DMS114 treated with DMSO at 0.1 percent for 48 hours (cell line): Measurements from ENCODE around the gene STK39.
"Not testable (repeated sequence)": the region's sequence is repeated elsewhere in the genome, so short reads cannot be mapped to it uniquely, and the experiment has no call there.

Experiments
- DNase-seq: peaks from one replicate; lab custom pipeline; 2025; ENCODE audit not compliant: unreplicated experiment; lab: John Stamatoyannopoulos, UW

Gene STK39

DNA sequence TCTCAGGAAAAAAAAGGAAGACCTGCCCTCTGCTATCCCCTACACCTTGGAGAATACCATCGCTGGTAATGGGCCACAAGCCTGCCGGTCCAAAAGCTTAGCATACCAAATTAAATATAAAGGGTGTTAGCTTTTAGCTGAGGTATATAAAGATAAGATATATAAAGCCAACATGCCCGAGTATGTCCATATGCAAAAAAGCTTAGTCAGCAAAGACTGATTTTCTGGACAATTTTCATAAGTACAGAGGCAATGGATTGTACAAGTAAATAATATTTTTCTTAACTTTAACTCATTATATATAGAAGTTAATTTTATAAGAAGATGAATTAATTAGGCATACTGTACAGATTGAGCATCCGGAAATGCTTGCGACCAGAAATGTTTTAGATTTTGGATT, 106.5 kb downstream of the STK39 start:
- DNase-seq = no peak

DNA sequence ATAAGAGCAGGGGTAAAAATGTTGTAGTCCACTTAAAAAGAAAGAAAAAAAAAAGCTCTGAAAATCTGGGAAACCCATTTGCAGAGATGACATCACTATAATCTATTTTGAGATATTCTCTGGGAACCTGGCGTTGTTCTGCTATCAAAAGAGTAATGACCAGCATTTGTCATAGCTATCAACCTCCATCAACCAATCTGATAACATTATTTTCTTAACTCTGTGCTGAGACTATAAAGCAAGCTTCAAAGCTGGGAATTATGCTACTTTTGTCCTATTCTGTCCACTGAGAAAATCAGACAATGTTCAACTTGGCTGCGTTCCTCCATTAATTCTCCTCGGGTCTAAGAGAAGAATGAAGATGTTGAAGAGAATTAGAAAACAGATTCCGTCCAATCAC, 107.5 kb downstream of the STK39 start:
- no peak for DNase-seq

DNA sequence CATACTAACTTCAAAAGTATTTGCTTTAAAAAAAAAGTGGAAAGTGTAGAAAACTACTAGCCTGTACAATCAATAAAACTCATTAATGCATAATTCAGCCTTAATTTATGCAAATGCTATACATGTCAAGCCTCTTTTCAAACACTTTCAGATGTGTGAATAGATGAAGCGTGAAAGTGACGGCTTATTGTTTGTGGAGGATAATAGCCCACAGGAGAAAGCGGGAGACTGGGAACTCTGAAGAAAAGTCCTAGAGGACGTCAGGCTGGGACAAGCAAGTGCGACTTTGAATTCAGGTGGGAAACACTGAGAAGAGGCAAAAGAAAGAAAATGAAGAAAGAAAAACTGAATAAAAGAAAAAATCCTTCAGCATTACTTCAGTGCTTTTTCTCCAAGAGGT, 108.5 kb downstream of the STK39 start:
- DNase-seq = no peak

DNA sequence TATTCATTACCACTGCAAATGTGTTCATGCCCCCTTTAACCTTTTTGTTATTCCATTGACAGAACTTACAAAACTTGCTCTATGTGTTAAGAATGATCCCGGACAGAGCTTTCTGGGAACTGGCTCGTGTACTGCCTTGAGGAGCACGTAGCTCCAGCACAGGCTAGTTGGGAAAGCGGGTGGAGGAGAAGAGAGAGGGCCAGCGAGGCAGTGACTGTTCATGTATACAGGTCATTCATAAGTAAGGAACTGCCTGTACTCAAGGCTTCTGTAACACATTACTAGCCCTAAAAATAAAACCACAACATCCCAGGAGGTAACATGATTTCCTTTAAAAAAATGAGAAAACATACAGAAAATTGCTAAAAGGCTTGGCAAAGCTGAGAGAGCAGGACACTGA, 109.0 kb downstream of the STK39 start:
- DNase-seq = no peak

DNA sequence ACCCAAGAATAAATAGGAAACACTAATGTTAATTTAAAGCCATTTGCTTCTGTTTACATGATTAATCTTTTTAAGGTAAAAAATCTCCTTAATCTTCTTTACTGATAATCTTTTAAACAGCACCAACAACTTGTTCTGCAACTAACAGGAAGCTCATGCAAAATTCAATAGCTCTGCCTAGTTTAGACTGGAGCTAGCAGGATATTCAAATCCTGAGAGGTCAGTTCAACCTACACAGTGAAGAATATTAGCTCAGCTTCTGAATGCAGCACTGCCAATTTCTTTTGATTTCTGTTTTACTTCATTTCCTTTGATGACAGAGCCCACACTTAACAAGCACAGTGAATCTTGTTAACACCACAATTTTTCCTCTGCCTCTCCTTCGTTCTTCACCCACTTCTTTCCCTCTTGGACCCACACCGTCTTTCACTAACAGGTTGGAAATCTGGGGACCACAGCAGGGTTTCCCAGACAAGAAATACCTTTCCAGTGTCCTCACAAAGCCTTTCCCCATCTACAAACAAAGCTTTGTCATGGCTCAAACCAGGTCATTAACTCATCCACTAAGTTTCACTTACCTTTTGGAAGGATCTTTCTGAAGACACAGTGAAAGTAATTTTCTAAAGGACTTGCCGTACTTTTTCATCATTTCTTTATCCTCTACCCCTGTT, 109.8 kb downstream of the STK39 start:
- DNase-seq = no peak

DNA sequence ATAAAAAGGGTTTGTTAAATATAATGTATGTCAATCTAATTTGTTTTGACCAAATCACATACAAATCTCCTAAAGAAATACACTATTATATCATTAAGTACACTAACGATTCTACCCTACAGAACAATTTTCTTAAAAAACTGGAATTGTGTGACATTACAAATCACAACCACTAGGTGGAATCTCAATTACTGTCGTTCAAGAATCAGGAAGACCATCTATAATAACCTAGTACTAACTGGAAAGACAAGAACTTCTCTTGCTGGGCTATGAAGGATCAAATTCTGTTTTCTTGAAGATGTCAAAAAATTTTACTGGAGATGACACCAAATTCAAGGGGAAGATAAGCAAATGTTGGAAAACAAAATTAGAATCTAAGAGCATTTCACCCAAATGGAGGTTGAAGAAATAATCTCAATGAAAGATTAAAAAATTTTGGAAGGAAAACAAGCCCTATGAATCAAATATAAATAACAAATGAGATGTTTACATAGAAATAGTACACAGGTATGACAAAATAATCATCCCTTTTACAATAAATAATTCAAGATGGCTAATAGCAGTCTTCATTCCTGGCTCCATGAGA, 110.9 kb downstream of the STK39 start:
- DNase-seq = peak; percentile 10

DNA sequence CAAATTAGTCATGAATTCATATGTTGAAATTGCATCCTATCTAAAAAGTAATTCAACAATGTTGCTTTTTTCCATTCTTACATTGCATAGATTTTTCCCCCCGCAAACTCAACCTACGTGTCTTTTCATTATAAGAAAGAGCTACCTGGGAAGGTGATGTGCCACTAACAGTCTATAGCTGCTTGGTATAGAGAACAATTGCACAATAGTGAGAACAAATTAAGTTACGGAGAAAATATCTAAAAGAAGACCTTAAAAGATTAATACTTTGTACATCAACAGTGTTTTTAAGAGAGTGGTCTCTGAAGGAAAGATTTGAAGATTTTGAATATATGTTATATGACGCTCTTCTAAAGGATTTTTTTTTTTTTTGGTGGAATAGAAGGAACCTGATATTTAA, 111.8 kb downstream of the STK39 start:
- no peak for DNase-seq

DNA sequence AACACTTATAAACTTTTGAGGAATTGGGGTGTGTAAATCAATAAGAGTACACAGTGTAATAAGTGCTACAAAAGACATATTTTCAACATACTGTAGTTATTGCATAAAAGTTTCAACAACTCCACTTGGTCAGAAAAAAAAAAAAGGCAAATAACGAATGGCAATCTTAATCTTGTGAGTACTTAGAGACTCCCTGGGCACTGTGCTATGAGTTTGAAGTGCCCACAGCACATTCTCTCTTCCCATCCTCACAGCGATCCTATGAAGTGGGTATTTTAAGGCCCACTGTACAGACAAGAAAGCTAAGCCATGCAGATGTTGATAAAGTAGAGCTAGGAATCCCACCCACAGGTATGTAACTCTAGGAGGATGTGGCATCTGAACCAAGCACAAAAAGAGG, 112.3 kb downstream of the STK39 start:
- DNase-seq = no peak

DNA sequence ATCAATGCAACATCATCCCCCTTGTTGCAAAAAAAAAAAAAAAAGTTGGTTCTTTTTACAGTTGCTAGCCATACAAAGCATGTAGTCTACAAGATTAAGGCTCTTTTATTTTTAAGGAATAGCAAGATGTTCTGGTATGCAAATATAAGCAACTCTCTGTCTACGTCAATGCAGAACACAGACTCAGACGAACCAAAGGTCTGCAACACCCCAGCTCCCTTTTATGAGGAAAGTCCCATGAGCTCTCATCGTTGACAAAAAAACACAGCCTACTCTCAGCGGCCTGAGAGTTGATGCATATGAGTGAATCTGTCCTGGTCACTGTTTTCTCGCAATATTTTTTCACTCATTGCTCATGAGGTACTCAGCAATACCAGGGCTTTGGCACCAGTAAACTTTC, 112.9 kb downstream of the STK39 start:
- DNase-seq = no peak

DNA sequence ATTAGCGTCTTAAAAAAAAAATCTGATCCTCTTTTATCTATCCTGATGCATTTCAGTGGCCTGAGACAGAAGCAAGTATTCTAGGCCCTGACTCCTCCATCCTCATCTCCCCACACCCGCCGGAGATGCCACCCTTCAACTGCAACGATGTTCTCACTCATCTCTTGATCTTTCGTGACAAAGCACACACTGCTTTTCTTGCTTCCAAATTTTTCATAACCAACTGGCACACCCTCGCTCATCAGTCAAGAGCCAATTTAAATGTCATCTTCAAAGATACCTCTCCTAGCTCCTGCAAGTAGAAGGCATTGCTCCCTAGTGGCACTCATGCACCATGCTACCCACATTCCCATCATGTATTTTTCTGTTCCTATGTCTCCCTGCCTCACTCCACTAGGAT, 115.0 kb downstream of the STK39 start:
- DNase-seq = no peak

DNA sequence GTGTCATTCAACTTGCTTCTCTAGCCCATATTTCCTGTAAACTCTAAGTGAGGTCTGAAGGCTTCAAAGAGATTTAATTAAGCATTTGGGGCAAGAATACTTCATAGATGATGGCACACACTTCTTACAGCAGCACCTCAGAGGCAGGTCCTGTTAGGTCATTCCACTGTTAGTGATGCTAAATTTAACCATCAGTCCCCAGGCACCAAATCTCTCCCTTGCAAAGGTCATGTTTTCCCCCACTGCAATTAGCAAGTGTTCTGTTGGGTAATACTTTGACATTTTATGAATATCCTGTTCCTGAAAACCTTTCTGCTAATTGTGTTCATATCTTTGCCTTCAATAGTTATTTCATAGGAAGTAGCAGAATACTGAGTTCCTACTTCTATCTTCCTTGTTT, 117.0 kb downstream of the STK39 start:
- DNase-seq = no peak

DNA sequence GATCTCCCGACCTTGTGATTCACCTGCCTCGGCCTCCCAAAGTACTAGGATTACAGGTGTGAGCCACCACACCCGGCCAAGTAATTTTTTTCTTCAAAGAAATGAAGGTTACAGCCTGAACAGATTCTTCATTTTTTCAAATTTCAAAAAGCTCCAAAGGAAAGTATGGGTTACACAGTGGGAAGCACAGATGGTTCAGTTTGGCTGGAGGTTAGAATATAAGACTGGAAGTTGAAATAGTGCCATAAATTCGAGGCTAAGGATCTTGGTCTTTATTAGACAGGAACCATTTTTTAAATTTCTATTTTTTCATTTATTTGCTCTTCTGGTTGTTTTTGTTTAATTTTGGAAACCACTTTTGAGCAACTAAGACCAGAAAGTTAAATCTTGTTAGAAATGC, 120.0 kb downstream of the STK39 start:
- DNase-seq = no peak

DNA sequence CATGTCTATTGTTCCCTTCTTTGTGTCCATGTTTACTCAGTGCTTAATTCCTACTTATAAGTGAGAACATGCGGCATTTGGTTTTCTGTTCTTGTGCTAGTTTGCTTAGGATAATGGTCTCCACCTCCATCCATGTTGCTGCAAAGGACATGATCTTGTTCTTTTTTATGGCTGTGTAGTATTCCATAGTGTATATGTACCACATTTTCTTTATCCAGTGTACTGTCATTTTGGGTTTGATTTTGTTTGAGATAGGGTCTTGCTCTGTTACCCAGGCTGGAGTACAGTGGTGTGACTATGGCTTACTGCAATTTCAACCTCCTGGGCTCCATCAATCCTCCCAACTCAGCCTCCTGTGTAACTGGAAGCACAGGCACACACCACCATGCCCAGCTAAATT, 125.2 kb downstream of the STK39 start:
- DNase-seq = not testable (repeated sequence)

DNA sequence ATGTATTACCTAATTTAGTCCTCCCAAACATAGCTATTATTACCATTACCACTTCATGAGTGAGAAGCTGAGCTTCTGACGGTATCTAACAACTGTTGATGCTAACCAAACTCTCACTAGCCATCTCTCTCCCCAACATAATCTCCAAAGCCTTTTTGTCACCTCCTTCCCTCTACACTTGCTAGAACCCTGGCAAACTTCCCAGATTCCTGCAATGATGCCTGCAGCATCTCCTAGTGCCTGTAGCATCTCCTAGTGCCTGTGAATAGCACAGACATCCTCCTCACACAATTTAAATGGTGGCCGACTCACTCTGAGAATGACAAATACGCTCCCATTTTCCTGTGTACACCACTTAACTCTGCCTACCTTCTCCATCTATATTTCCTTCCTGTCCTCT, 126.7 kb downstream of the STK39 start:
- no peak for DNase-seq

DNA sequence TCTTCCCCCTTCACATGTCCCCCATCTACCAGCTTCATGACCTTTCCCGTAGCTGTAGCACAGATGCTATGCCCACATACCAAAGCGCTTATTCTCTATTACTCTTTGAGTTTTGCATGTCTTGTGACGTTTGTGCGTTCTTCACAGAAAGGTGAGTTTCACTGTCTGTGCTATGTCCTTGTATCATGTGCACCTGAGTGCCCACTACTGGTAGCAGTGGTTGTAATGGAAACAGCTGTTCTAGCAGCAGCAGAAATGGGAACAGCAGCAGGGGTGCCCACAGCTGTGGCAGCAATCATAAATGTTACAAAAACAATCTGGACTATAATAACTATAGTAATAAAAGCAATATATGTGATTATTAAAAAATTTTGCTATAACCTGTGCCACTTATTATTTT, 127.1 kb downstream of the STK39 start:
- no peak for DNase-seq

DNA sequence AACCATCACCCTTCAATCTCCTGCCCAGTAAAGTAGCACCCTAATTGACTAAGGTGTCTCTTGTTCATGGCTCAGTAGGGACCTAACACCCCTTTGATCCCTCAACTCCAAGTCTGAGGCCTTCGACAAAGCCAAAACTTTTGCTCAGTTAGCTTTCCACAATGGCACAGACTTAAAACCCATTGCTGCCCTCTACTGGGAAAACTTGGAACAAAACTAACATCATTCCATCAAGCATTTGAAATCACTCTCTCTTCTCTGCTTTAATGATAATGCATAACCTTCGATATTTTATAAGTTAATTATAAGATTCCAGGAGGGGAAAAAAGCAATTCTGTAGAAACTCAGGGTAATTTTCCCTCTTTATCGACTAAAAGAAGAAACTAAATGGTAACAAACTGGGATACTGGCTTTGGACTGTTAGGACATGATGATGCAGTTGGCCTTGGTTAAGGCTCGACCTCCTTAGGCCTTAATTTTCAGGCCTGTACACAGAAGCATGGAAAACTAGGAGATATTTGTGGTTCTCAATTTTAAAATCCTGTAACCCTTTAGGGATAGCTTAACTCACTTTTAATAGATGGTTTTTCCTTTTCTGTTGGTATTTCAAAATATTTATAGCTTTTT, 127.8 kb downstream of the STK39 start:
- peak; percentile 24 for DNase-seq

DNA sequence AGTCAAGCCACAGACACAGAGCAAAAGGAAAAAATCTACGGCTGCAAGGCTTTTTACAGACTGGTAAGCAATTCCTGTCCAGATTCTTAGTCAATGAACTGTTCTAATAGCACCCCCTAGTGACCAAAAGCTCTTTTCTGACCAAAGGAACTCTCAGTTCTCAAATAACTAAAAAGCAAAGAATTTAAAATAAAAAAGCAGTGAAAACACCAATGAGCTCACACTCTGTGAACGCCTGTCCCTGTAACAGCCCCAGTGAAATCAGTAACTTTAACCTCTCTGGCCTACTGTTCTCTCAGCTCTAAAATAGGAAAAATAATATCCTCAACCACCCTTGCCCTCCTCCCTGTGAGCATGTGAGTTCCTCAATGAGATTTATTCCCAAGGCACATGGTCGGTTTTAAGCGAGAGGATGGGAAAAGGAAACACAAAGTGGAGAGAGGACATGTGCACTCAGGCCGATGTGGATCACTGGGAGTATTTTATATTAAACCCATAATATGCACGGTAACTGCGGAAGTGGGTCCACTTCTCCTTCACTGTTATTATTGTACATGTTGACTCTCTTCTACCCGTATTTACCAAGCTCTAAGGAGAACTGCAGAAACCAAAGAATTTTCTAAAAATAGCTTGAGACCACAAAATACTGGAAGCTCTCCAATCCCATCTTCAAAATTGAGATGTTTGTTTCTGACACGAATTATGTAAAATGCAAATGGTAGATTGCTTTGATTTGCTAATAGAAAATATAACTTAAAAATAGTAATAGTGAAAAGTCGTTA, 128.5 kb downstream of the STK39 start:
- peak; percentile 53 for DNase-seq

DNA sequence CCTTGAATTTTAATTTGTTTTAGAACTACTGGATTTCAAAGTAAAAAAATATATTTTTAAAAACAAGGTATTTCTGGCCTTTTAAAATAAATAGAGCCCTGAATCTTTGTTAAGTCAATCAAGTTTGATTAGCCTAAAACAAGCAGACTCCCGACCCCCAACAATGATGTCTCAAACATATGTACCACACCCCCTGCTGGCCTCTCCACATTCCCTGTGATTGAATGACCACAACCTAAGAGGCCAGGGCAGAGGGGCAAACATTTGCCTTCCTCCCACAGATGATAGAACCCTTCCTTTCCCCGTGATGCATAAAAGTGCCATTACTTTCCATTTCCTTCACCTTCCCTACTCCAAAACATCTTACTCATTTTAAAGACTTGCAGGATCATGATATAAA, 130.9 kb downstream of the STK39 start:
- no peak for DNase-seq

DNA sequence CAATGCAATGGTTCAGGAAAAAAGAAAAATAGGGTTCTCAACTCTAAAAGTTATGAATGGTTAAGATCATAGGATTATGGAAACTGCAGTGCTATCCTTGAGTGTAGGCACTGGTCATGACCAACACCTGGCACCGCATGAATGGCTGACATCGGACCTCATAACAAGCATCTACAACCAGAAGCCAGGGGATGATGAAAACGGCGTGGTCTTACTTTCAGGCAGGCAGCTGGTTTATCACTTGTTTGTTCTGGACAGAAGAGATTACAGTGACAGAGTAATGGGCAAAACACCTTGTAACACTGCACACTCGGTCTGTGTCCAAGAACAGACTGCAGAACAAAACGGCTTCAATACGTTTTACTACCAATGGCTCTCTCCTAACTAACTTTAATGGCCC, 132.8 kb downstream of the STK39 start:
- no peak for DNase-seq

DNA sequence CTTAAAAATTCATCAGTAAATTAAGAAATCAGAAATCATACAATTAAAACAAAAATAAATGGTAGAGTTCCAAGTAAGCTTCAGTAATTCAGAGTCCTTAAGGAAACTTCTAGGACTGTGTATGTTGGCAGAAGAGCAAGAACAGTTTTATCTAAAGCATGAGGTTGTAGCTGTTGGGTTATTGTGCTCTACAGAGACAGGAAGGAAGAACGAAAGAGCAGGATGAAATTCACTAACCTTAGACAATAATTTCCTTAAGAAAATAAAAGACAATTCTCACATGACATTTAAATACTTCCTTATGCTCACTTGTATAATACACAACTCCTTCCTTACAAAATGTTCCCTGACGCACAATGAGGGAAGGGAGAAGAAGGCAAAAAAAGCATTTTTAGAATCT, 133.4 kb downstream of the STK39 start:
- DNase-seq = no peak

DNA sequence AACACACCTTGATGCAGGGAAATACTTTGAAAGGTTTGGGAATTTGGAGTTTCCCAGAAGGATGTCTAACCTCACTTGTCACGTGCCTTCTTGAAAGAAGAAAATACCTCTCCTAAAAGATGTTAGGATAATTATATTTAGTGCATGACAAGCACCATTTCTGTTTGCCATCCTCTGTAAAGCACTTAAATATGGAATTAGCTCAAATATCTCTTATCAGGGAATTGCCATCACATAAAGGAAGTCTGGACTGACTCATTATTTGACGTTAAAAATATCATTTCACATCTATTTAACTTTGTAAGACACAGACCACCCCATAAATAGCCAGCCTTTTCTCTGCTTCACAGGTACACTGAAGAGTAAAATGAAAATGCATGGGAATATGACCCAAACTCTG, 140.1 kb downstream of the STK39 start:
- DNase-seq = no peak

DNA sequence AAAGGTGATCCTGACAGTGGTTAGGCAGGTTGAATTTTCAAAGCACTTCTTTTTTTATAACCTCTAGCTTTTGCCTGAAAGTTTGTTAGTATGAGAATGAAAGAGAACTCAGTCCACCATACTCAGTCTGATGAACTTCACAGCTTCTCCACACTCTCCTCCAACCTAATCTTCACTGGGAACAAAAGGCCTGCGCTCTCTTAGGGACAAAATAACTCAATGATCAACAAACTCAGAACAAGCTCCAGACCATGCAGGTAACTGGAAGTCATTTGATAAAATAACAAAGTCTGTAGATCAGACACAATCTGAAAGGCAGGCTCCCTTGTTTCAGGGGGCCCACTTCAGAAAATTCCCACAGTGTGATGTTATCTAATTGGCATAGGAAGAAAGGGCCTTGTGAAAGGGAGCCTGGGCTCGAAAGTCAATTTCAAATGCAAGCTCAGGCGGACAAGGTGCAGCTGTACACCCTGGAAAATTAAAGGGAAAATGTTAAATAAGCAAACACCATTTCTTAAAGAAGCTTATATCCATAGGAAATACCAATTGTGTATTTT, 142.2 kb downstream of the STK39 start:
- DNase-seq = no peak
